ENCODE measurements around the gene ZSCAN5B.
A peak's percentile ranks its signal among the peaks of the same experiment; 100 is the strongest.
"Not testable (repeated sequence)": the region's sequence is repeated elsewhere in the genome, so short reads cannot be mapped to it uniquely, and the experiment has no call there.

ZSCAN5B gene

GRCh38 chr19:56217039-56217949, 19.7 kb upstream of the ZSCAN5B start:
- in situ Hi-C loops (cut with HindIII; ENCODE audit: low sequenced_read_pairs): no loop called here
- DNase-seq (ENCODE audit: low read depth): no peak
- peak overlapping the region; percentile 30 for H3K4me3 ChIP-seq (ENCODE audit: low read depth, low read length)

GRCh38 chr19:56211718-56212117, 14.1 kb upstream of the ZSCAN5B start:
- no peak for DNase-seq (ENCODE audit: low read depth)
- H3K4me3 ChIP-seq (ENCODE audit: low read depth, low read length): no peak overlapping the region
- TF ChIP-seq, protein P1, sequence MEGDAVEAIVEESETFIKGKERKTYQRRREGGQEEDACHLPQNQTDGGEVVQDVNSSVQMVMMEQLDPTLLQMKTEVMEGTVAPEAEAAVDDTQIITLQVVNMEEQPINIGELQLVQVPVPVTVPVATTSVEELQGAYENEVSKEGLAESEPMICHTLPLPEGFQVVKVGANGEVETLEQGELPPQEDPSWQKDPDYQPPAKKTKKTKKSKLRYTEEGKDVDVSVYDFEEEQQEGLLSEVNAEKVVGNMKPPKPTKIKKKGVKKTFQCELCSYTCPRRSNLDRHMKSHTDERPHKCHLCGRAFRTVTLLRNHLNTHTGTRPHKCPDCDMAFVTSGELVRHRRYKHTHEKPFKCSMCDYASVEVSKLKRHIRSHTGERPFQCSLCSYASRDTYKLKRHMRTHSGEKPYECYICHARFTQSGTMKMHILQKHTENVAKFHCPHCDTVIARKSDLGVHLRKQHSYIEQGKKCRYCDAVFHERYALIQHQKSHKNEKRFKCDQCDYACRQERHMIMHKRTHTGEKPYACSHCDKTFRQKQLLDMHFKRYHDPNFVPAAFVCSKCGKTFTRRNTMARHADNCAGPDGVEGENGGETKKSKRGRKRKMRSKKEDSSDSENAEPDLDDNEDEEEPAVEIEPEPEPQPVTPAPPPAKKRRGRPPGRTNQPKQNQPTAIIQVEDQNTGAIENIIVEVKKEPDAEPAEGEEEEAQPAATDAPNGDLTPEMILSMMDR (IDR thresholded peaks at IDR 0.05; ENCODE audit: low read depth, low read length, missing control alignments): no peak
- in situ Hi-C loops (cut with HindIII; ENCODE audit: low sequenced_read_pairs): no loop called here

More at GRCh38 chr19:56217039-56217949, 19.7 kb upstream of the ZSCAN5B start:
- TF ChIP-seq, protein P1 (IDR thresholded peaks at IDR 0.05; ENCODE audit: low read depth, low read length, missing control alignments): no peak

GRCh38 chr19:56210036-56210435, 12.5 kb upstream of the ZSCAN5B start:
- H3K4me3 ChIP-seq (ENCODE audit: low read depth, low read length); in situ Hi-C loops (cut with HindIII; ENCODE audit: low sequenced_read_pairs); DNase-seq (ENCODE audit: low read depth): not testable (repeated sequence)

DNA sequence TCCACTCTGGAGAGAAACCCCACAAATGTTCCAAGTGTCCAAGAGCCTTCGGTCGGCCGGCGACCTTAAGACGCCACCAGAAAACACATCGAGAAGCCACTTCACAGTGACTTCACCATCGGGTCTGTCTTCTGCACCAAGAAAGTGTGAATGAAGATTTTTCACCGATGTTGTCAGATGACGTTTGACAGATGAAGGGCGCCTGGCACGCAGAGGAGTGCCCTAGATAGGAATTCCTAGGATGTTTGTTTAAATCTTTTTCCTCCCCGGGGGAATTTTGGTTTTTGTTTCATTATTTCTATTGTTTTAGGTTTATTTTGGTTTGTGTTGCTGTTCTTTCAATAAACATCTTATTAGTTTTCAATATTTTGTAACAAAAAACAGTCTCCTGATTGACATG, 11.5 kb upstream of the ZSCAN5B start:
- DNase-seq (ENCODE audit: low read depth): no peak
- no peak overlapping the region for H3K4me3 ChIP-seq (ENCODE audit: low read depth, low read length)
- TF ChIP-seq, protein P1 (IDR thresholded peaks at IDR 0.05; ENCODE audit: low read depth, low read length, missing control alignments): no peak
- in situ Hi-C loops (cut with HindIII; ENCODE audit: low sequenced_read_pairs): no loop called here

GRCh38 chr19:56207581-56207980, 10.0 kb upstream of the ZSCAN5B start:
- H3K4me3 ChIP-seq (ENCODE audit: low read depth, low read length); in situ Hi-C loops (cut with HindIII; ENCODE audit: low sequenced_read_pairs); DNase-seq (ENCODE audit: low read depth): not testable (repeated sequence)

- H3K4me3 ChIP-seq (ENCODE audit: low read depth, low read length): no peak within 1 kb of the TSS
- in situ Hi-C loops (cut with HindIII; ENCODE audit: low sequenced_read_pairs): no loop called here
- TF ChIP-seq, protein P1 (IDR thresholded peaks at IDR 0.05; ENCODE audit: low read depth, low read length, missing control alignments): no peak
- DNase-seq (ENCODE audit: low read depth): no peak
These were observed 4.4 kb upstream of the ZSCAN5B start, which contains the start of gene ZSCAN5C for GRCh38 chr19:56201973-56202372. Gene ZSCAN5C, plus strand, starts transcription at chr19:56202273. Its CDS starts 3,641 bp downstream, at chr19:56205914.

DNA sequence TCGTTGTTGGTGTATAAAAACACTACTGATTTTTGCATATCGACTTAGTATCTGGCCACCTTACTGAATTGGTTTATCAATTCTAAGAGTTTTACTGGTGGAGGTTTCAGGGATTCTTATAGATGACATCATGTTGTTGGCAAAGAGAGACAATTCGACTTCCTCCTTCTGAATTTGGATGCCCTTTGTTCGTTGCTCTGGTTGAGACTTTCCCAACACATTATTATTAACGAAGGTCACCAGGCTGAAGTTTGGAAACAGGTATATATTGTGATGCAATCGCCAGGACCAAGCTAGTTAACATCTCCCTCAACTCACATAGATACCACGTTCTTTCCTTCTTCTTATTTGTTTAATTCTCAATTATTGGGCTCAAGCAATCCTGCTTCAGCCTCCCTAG, 2.1 kb upstream of the ZSCAN5B start:
- in situ Hi-C loops (cut with HindIII; ENCODE audit: low sequenced_read_pairs): no loop called here
- H3K4me3 ChIP-seq (ENCODE audit: low read depth, low read length): no peak overlapping the region
- TF ChIP-seq, protein P1 (IDR thresholded peaks at IDR 0.05; ENCODE audit: low read depth, low read length, missing control alignments): no peak
- DNase-seq (ENCODE audit: low read depth): no peak

Data from astrocyte of the cerebellum (primary cell).